K562 (cell line): ENCODE data around the gene TTC21A.

Source experiments
- ESRRA ChIP-seq: fragments of 450-650 bp; IDR thresholded peaks from 2 replicates; pipeline ENCODE4 v1.6.1; 2014; ENCODE audit warnings: low read depth, mild to moderate bottlenecking, moderate library complexity, borderline replicate concordance
- EZH2 ChIP-seq: IDR thresholded peaks from 2 replicates; pipeline ENCODE4 v1.6.1; 2012; ENCODE audit warnings: low read depth, mild to moderate bottlenecking, inconsistent platforms, low read length, borderline replicate concordance
- KLF16 ChIP-seq: IDR thresholded peaks from 2 replicates; pipeline ENCODE4 v1.6.1; 2016; ENCODE audit warnings: antibody characterized with exemption
- MYNN ChIP-seq, 2 experiments: sonication (generic); formaldehyde crosslinking in 1 of 2; IDR thresholded peaks; 2 replicates each; pipeline versions ENCODE4 v1.5.0 to v1.6.1; 2016 to 2020; ENCODE audit warnings: antibody characterized with exemption in 1 of 2, missing genetic modification reagents in 1 of 2
- POLR2AphosphoS2 ChIP-seq: IDR thresholded peaks from 2 replicates; pipeline ENCODE4 v1.6.1; 2012; ENCODE audit warnings: low read length, improper control_type of control experiment
- XRCC5 ChIP-seq: fragments of 200-400 bp; formaldehyde crosslinking; IDR thresholded peaks from 2 replicates; pipeline ENCODE4 v1.6.1; 2017; ENCODE audit warnings: low read depth, mild to moderate bottlenecking, low read length
- ZFP36 ChIP-seq: fragments of 150-350 bp; IDR thresholded peaks from 2 replicates; pipeline ENCODE4 v1.6.1; 2018; ENCODE audit warnings: low read length, low read depth; ENCODE audit not compliant: partially characterized antibody
- ZNF431 ChIP-seq: sonication (generic); formaldehyde crosslinking; IDR thresholded peaks from 2 replicates; pipeline ENCODE4 v1.8.0; 2022; ENCODE audit warnings: mild to moderate bottlenecking, missing genetic modification reagents
- TF ChIP-seq, protein P1 (sequence below), 3 experiments: IDR thresholded peaks in 2 of 3; conservative IDR thresholded peaks in 1 of 3; 2 replicates each; pipeline ENCODE4 v1.5.1; 2011 to 2012; ENCODE audit warnings: low read length in 3 of 3, mild to moderate bottlenecking in 3 of 3, control low read depth in 2 of 3, improper control_type of control experiment in 1 of 3, inconsistent platforms in 1 of 3, low read depth in 1 of 3, mixed read lengths in 1 of 3, moderate library complexity in 1 of 3; ENCODE audit not compliant: insufficient read depth in 2 of 3
- TF ChIP-seq, protein P2 (sequence below): IDR thresholded peaks from 3 replicates; pipeline ENCODE4 v1.6.1; 2011; ENCODE audit warnings: borderline replicate concordance, mild to moderate bottlenecking; ENCODE audit not compliant: insufficient read length, insufficient read depth

DNA sequence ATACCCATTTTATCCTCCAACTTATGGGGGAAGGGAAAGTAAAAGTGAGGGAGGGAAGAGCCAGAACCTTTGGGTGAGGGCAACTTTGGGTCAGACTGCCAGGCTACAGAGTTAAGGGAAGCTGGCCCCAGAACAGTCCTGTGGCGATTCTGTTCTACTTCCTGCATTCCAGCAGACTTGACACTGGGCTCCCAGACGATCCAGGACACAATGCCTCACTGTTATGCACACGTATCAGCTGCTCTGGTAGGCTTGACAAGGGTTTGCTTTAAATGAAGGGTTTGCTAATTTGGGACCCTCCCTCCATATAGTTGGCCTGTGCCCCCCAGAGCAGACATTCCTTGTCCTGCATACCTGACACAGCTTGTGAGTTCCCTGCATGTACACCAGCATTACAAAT is 10.7 kb upstream of the TTC21A start:
- TF ChIP-seq ZNF431 (CRISPR knock-in tag): no peak
- TF ChIP-seq KLF16: no peak
- no peak; the same call in 1 of the 2 replicates for TF ChIP-seq POLR2AphosphoS2
- TF ChIP-seq ZFP36: no peak
- TF ChIP-seq, protein P1, sequence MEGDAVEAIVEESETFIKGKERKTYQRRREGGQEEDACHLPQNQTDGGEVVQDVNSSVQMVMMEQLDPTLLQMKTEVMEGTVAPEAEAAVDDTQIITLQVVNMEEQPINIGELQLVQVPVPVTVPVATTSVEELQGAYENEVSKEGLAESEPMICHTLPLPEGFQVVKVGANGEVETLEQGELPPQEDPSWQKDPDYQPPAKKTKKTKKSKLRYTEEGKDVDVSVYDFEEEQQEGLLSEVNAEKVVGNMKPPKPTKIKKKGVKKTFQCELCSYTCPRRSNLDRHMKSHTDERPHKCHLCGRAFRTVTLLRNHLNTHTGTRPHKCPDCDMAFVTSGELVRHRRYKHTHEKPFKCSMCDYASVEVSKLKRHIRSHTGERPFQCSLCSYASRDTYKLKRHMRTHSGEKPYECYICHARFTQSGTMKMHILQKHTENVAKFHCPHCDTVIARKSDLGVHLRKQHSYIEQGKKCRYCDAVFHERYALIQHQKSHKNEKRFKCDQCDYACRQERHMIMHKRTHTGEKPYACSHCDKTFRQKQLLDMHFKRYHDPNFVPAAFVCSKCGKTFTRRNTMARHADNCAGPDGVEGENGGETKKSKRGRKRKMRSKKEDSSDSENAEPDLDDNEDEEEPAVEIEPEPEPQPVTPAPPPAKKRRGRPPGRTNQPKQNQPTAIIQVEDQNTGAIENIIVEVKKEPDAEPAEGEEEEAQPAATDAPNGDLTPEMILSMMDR (IDR thresholded peaks at IDR 0.05 in 2 of 3, conservative IDR thresholded peaks at IDR 0.05 in 1 of 3; ENCODE audit: insufficient read depth in 2 of 3, low read depth in 1 of 3, low read length in 3 of 3): no peak
- TF ChIP-seq, protein P2, sequence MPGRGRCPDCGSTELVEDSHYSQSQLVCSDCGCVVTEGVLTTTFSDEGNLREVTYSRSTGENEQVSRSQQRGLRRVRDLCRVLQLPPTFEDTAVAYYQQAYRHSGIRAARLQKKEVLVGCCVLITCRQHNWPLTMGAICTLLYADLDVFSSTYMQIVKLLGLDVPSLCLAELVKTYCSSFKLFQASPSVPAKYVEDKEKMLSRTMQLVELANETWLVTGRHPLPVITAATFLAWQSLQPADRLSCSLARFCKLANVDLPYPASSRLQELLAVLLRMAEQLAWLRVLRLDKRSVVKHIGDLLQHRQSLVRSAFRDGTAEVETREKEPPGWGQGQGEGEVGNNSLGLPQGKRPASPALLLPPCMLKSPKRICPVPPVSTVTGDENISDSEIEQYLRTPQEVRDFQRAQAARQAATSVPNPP: no peak
- no peak for TF ChIP-seq MYNN (IDR thresholded peaks at IDR 0.05)
- TF ChIP-seq MYNN (CRISPR knock-in tag; IDR thresholded peaks at IDR 0.05): no peak
- no peak for TF ChIP-seq XRCC5
- no peak for TF ChIP-seq EZH2
- no peak for TF ChIP-seq ESRRA
